HL-60 (cell line): ENCODE results near the gene SKP2.

ENCODE experiments used
- DNase-seq, 2 experiments: peaks; one replicate each; pipeline ENCODE4 v3.0.0-alpha.2; 2010 to 2020; ENCODE audit warnings: low read depth in 1 of 2, low spot score in 1 of 2
- H3K27ac ChIP-seq: fragments of 250-450 bp; sonication (Bioruptor Pico); replicated peaks from 2 replicates; pipeline ENCODE4 v1.5.1; 2020; ENCODE audit warnings: mild to moderate bottlenecking, moderate library complexity
- H3K27me3 ChIP-seq: fragments of 250-450 bp; sonication (Bioruptor Pico); 2 replicates; pipeline ENCODE4 v1.5.1; 2021; ENCODE audit warnings: mild to moderate bottlenecking, moderate library complexity; ENCODE audit not compliant: insufficient read depth, poor library complexity, severe bottlenecking
- H3K4me3 ChIP-seq: replicated peaks from 2 replicates; pipeline ENCODE4 v1.5.1; 2011; ENCODE audit warnings: mild to moderate bottlenecking, control low read depth, low read length; ENCODE audit not compliant: insufficient read depth
- GABPA ChIP-seq: IDR thresholded peaks from 2 replicates; pipeline ENCODE4 v1.6.1; 2012; ENCODE audit warnings: low read depth
- POLR2AphosphoS5 ChIP-seq: IDR thresholded peaks from 2 replicates; pipeline ENCODE4 v1.6.1; 2012; ENCODE audit warnings: low read depth
- SPI1 ChIP-seq: IDR thresholded peaks from 2 replicates; pipeline ENCODE4 v1.6.1; 2012; ENCODE audit warnings: low read depth, mild to moderate bottlenecking, borderline replicate concordance
- TF ChIP-seq, protein P1 (sequence below): IDR thresholded peaks from one replicate; pipeline ENCODE4 v1.5.1; 2011; ENCODE audit warnings: low read length, control low read depth, inconsistent platforms; ENCODE audit not compliant: insufficient read depth
- TF ChIP-seq, protein P2 (sequence below): IDR thresholded peaks from 2 replicates; pipeline ENCODE4 v1.6.1; 2012; ENCODE audit warnings: low read depth; ENCODE audit not compliant: insufficient replicate concordance

The SKP2 gene

DNA sequence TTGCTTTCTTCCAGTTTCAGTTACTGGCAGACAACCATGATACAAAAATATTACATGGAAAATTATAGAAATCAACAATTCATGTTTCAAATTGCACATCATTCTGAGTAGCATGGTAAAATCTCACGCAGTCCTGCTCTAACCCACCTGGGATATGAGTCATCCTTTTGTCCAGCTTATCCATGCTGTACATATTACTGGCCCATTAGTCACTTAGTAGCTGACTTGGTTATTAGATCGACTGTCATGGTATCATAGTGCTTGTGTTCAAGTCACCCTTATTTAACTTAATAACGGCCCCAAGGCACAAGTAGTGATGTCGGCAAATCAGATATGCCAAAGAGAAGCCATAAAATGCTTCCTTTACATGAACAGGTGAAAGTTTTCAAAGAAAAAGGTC lies 48.6 kb downstream of the SKP2 start:
- Histone ChIP-seq H3K27me3 (no peaks in the 10 kb centered on the region), H3K4me3 (no peak overlapping the region), H3K27ac (no peak overlapping the region)
- TF ChIP-seq, protein P1, sequence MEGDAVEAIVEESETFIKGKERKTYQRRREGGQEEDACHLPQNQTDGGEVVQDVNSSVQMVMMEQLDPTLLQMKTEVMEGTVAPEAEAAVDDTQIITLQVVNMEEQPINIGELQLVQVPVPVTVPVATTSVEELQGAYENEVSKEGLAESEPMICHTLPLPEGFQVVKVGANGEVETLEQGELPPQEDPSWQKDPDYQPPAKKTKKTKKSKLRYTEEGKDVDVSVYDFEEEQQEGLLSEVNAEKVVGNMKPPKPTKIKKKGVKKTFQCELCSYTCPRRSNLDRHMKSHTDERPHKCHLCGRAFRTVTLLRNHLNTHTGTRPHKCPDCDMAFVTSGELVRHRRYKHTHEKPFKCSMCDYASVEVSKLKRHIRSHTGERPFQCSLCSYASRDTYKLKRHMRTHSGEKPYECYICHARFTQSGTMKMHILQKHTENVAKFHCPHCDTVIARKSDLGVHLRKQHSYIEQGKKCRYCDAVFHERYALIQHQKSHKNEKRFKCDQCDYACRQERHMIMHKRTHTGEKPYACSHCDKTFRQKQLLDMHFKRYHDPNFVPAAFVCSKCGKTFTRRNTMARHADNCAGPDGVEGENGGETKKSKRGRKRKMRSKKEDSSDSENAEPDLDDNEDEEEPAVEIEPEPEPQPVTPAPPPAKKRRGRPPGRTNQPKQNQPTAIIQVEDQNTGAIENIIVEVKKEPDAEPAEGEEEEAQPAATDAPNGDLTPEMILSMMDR, result no peak
- no peak for DNase-seq

DNA sequence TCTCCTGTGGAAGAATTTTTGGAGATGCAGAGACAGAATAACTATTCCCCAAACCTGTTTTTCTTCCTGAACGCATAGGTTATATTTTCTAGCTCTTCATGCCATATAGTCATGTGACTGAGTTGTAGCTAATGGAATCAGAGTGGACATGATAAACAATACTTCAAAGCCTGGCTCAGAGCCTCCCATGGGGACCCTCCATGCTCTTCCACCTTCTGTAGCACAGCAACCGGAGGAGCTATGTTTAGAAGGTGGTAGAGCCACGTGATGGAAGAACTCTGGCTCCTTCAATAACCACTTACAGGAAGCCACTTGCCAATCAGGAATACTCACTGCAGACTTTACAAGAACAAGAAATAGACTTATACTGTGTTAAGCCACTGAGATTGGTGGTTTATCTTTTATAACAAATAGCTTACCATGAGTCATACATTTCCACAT lies 50.6 kb downstream of the SKP2 start:
- no peak overlapping the region for H3K27ac ChIP-seq
- no peaks in the 10 kb centered on the region for H3K27me3 ChIP-seq
- no peak for DNase-seq
- H3K4me3 ChIP-seq, result no peak overlapping the region
- TF ChIP-seq POLR2AphosphoS5 (no peak), GABPA (no peak), SPI1 (no peak)
- TF ChIP-seq, protein P2, sequence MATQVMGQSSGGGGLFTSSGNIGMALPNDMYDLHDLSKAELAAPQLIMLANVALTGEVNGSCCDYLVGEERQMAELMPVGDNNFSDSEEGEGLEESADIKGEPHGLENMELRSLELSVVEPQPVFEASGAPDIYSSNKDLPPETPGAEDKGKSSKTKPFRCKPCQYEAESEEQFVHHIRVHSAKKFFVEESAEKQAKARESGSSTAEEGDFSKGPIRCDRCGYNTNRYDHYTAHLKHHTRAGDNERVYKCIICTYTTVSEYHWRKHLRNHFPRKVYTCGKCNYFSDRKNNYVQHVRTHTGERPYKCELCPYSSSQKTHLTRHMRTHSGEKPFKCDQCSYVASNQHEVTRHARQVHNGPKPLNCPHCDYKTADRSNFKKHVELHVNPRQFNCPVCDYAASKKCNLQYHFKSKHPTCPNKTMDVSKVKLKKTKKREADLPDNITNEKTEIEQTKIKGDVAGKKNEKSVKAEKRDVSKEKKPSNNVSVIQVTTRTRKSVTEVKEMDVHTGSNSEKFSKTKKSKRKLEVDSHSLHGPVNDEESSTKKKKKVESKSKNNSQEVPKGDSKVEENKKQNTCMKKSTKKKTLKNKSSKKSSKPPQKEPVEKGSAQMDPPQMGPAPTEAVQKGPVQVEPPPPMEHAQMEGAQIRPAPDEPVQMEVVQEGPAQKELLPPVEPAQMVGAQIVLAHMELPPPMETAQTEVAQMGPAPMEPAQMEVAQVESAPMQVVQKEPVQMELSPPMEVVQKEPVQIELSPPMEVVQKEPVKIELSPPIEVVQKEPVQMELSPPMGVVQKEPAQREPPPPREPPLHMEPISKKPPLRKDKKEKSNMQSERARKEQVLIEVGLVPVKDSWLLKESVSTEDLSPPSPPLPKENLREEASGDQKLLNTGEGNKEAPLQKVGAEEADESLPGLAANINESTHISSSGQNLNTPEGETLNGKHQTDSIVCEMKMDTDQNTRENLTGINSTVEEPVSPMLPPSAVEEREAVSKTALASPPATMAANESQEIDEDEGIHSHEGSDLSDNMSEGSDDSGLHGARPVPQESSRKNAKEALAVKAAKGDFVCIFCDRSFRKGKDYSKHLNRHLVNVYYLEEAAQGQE, result no peak
- TF ChIP-seq, protein P1, result no peak

DNA sequence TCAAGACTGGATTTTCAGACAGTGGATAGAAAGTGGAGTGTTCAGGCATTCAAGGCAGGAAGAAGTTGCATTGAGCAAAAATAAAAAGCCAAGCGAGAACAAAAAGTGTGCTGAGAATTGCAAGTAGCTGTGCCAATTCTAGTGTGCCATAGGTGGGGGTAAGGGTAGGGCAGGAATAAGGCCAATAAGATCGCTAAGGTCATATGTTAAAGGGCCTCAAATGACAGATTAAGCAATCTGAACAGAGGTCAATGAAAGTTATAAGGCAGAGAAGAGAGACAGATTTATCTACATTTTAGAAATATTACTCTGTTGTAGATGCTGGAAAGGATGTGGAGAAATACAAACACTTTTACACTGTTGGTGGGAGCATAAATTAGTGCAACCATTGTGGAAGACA lies 53.4 kb downstream of the SKP2 start:
- H3K27me3 ChIP-seq, result no peaks in the 10 kb centered on the region
- no peak for DNase-seq
- no peak overlapping the region for H3K27ac ChIP-seq
- no peak overlapping the region for H3K4me3 ChIP-seq
- TF ChIP-seq POLR2AphosphoS5 (no peak), SPI1 (no peak), GABPA (no peak)
- TF ChIP-seq, protein P1, result no peak
- TF ChIP-seq, protein P2, result no peak

DNA sequence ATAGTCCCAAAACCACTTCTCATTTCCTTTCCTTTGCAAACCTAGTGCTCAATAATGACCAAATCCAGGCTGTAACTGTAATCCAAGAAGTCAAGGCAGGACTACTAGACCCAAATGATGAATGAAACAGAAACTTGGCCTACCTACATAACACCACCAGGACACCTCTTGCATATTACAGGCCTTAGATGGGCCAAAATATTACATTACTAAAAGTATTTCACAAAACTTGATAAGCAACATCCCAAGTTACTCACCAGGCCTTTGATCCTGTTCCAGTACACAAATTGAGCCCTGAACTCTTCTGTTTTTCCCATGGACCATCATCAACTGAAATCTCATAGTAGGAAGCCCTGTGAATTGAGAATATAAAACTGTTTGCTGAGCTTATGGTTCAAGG lies 55.0 kb downstream of the SKP2 start:
- Histone ChIP-seq H3K4me3 (no peak overlapping the region), H3K27ac (no peak overlapping the region), H3K27me3 (no peaks in the 10 kb centered on the region)
- TF ChIP-seq GABPA (no peak), POLR2AphosphoS5 (no peak), SPI1 (no peak)
- TF ChIP-seq, protein P1, result no peak
- TF ChIP-seq, protein P2, result no peak
- no peak for DNase-seq
